Endodermal cell (in vitro differentiated cells): ENCODE results near the gene CCDC106. TPM values are rescaled to one million over a fixed set of nuclear protein-coding genes. Genes with fewer than 3 reads are reported as not detected.

Experiments used
- DNase-seq: peaks from one replicate; pipeline ENCODE4 v3.0.0-alpha.2; 2017
- H3K27ac ChIP-seq: 2 replicates; pipeline ENCODE4 v1.5.1; 2013; ENCODE audit warnings: mild to moderate bottlenecking, low read depth, low read length, moderate library complexity
- H3K27me3 ChIP-seq: 2 replicates; pipeline ENCODE4 v1.6.1; 2013; ENCODE audit warnings: mild to moderate bottlenecking, low read length, moderate library complexity; ENCODE audit not compliant: insufficient read depth, control insufficient read depth, poor library complexity, severe bottlenecking
- H3K36me3 ChIP-seq: 2 replicates; pipeline ENCODE4 v1.7.0; 2013; ENCODE audit warnings: mild to moderate bottlenecking, low read length, moderate library complexity; ENCODE audit not compliant: control insufficient read depth, insufficient read depth
- H3K4me1 ChIP-seq: one replicate; pipeline ENCODE4 v1.7.0; 2013; ENCODE audit warnings: low read length; ENCODE audit not compliant: control insufficient read depth, insufficient read depth
- H3K4me3 ChIP-seq: 2 replicates; pipeline ENCODE4 v1.5.1; 2013; ENCODE audit warnings: mild to moderate bottlenecking, low read length, moderate library complexity
- H3K9ac ChIP-seq: 2 replicates; pipeline ENCODE4 v1.6.1; 2013; ENCODE audit warnings: mild to moderate bottlenecking, low read length, moderate library complexity; ENCODE audit not compliant: poor library complexity, severe bottlenecking; ENCODE audit errors: extremely low read depth
- H3K9me3 ChIP-seq: 2 replicates; pipeline ENCODE4 v1.6.1; 2013; ENCODE audit warnings: mild to moderate bottlenecking, low read length, moderate library complexity; ENCODE audit not compliant: control insufficient read depth
- H3K27ac Mint-ChIP-seq: 2 replicates; pipeline ENCODE4 v1.8.0; 2020; ENCODE audit warnings: mixed read lengths
- H3K27me3 Mint-ChIP-seq: 2 replicates; pipeline ENCODE4 v1.8.0; 2021; ENCODE audit warnings: mild to moderate bottlenecking, mixed read lengths; ENCODE audit not compliant: insufficient read depth
- H3K36me3 Mint-ChIP-seq: 2 replicates; pipeline ENCODE4 v1.8.0; 2020; ENCODE audit warnings: low read depth, mixed read lengths
- H3K4me1 Mint-ChIP-seq: 2 replicates; pipeline ENCODE4 v1.8.0; 2020; ENCODE audit warnings: mixed read lengths
- H3K4me3 Mint-ChIP-seq: 2 replicates; pipeline ENCODE4 v1.8.0; 2020; ENCODE audit warnings: mild to moderate bottlenecking, moderate library complexity, mixed read lengths
- H3K9me3 Mint-ChIP-seq: 2 replicates; pipeline ENCODE4 v1.8.0; 2020; ENCODE audit warnings: mild to moderate bottlenecking, mixed read lengths
- WGBS, 2 experiments: methylation state at CpG; one replicate each; pipeline versions ENCODE4 v1.1.5 to v1.1.7; 2013; ENCODE audit warnings: missing lambda C conversion rate in 2 of 2, mixed read lengths in 1 of 2; ENCODE audit not compliant: insufficient coverage in 1 of 2, insufficient read length in 1 of 2; 5-methylcytosine and 5-hydroxymethylcytosine counted together
- total RNA-seq, 2 donors: library from RNA; stranded (reverse); fragmentation: NEBNext Ultra II Directional in 1 of 2; extraction: Animal tissue kit (Norgen Biotek cat#: 25700) in 1 of 2; gene quantifications; 2 replicates in 1 of 2; 3 replicates in 1 of 2; pipeline ENCODE4 v1.2.1, GENCODE V29; 2021
- TF ChIP-seq, protein P1 (sequence below): fragments of 200-600 bp; sonication (generic); conservative IDR thresholded peaks from 2 replicates; pipeline ENCODE4 v1.5.0; 2021; ENCODE audit warnings: antibody characterized with exemption, mild to moderate bottlenecking

CCDC106 gene
- total RNA-seq, 2 donors from 2014 or later: 18.0 to 24.9 TPM

DNA sequence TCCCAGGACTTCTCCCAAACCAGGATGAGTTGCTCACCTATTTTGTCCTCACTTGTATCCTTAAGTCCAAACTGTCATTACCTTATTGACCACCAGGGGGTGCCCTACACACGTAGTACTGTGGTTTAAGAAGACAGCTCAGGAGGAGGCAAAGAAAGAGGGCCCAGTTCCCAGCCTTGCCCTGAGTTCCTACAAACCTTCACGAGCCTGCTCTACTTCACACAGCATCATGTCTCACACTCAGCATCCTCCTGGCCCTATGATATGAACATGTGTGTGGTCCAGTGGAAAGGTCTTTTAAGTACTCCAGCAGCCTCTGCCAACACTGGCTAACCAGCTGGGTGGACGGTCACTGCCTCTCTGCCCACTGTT is 15.6 kb upstream of the CCDC106 start:
- no peak overlapping the region for H3K9ac ChIP-seq
- Mint-ChIP-seq H3K27ac (peak overlapping the region; percentile 81), H3K27me3 (peaks cover 8% of the 10 kb centered on the region), H3K9me3 (no peaks in the 10 kb centered on the region), H3K4me1 (peaks cover 21% of the 10 kb centered on the region), H3K36me3 (peaks cover 2% of the 10 kb centered on the region), H3K4me3 (no peak overlapping the region)
- 45 to 50% methylated on average over 2 of the region's 3 CpGs for WGBS, 2 experiments
- TF ChIP-seq, protein P1, sequence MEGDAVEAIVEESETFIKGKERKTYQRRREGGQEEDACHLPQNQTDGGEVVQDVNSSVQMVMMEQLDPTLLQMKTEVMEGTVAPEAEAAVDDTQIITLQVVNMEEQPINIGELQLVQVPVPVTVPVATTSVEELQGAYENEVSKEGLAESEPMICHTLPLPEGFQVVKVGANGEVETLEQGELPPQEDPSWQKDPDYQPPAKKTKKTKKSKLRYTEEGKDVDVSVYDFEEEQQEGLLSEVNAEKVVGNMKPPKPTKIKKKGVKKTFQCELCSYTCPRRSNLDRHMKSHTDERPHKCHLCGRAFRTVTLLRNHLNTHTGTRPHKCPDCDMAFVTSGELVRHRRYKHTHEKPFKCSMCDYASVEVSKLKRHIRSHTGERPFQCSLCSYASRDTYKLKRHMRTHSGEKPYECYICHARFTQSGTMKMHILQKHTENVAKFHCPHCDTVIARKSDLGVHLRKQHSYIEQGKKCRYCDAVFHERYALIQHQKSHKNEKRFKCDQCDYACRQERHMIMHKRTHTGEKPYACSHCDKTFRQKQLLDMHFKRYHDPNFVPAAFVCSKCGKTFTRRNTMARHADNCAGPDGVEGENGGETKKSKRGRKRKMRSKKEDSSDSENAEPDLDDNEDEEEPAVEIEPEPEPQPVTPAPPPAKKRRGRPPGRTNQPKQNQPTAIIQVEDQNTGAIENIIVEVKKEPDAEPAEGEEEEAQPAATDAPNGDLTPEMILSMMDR: peak; percentile 91
- H3K27ac ChIP-seq: no peak overlapping the region
- DNase-seq: peak; percentile 96
- no peaks in the 10 kb centered on the region for H3K4me1 ChIP-seq
- H3K27me3 ChIP-seq: no peaks in the 10 kb centered on the region
- no peaks in the 10 kb centered on the region for H3K36me3 ChIP-seq
- no peaks in the 10 kb centered on the region for H3K9me3 ChIP-seq
- no peak overlapping the region for H3K4me3 ChIP-seq

DNA sequence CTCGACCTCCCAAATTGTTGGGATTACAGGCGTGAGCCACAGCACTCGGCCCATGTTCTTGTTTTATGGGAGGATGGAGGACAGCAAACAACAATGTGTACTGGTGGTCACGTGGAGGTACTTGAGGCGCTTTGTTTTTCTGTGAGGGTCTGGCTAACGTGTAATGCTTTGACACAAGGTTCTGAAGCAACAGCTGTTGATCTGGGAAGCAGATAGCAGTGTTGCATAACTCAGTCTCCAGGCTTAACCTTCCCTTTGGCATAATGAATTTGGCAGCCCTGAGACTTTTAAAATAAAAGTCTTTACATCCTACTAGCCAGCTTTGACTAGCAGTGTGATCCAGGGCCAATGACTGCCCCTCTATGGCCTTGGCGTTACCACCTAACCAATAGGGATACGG is 14.2 kb upstream of the CCDC106 start:
- no peak for DNase-seq
- WGBS, 2 experiments: 89 to 93% methylated on average over 8 of the region's 8 CpGs
- Histone ChIP-seq H3K4me3 (peak overlapping the region; percentile 93), H3K27ac (no peak overlapping the region), H3K27me3 (no peaks in the 10 kb centered on the region), H3K9me3 (no peaks in the 10 kb centered on the region), H3K9ac (no peak overlapping the region), H3K36me3 (peaks cover 4% of the 10 kb centered on the region), H3K4me1 (no peaks in the 10 kb centered on the region)
- Mint-ChIP-seq H3K4me3 (no peak overlapping the region), H3K9me3 (peaks cover 2% of the 10 kb centered on the region), H3K4me1 (peaks cover 21% of the 10 kb centered on the region), H3K27me3 (peaks cover 2% of the 10 kb centered on the region), H3K36me3 (peaks cover 13% of the 10 kb centered on the region), H3K27ac (no peak overlapping the region)
- TF ChIP-seq, protein P1: no peak

DNA sequence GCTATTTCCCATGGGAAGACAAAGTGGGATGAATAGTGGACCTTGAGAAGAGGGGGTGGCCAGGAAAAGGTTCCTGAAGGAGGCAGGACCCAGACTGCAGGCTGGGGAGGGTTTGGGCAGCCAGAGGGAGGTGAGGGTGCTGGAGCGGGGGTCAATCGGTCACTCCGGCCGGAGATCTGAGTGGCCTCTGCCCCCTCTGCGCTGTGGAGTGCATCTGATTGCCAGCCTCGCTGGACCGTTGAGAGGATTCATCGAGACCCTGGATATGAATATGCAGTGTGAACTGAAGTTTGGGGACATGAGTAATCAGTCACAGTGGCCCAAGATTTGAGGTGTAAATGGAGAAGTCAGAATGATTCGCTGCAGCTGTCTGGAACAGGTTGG is 12.7 kb upstream of the CCDC106 start:
- DNase-seq: no peak
- Histone ChIP-seq H3K9me3 (no peaks in the 10 kb centered on the region), H3K27me3 (no peaks in the 10 kb centered on the region), H3K36me3 (peaks cover 4% of the 10 kb centered on the region), H3K4me1 (no peaks in the 10 kb centered on the region), H3K4me3 (peak overlapping the region; percentile 93), H3K27ac (peak overlapping the region; percentile 62), H3K9ac (peak overlapping the region; percentile 90)
- Mint-ChIP-seq H3K4me3 (peak overlapping the region; percentile 96), H3K27me3 (no peaks in the 10 kb centered on the region), H3K36me3 (peaks cover 18% of the 10 kb centered on the region), H3K4me1 (peaks cover 21% of the 10 kb centered on the region), H3K27ac (peak overlapping the region; percentile 99), H3K9me3 (peaks cover 5% of the 10 kb centered on the region)
- 7 to 11% methylated on average over 5 to 9 of the region's 9 CpGs for WGBS, 2 experiments
- TF ChIP-seq, protein P1: no peak
